D721Med (cell line): Measurements from ENCODE around the gene BCL2.
"Not testable (repeated sequence)": the region's sequence is repeated elsewhere in the genome, so short reads cannot be mapped to it uniquely, and the experiment has no call there.

Source experiments
- DNase-seq: peaks from one replicate; pipeline ENCODE4 v3.0.0; 2011; ENCODE audit warnings: low spot score; ENCODE audit not compliant: insufficient read length
- FAIRE-seq: peaks from 2 replicates; lab custom pipeline; 2011; peaks lifted over from hg19 to GRCh38; lab: Jason Lieb, UNC
- TF ChIP-seq, protein P1 (sequence below): IDR thresholded peaks from 2 replicates; pipeline ENCODE4 v1.5.1; 2012; ENCODE audit warnings: mild to moderate bottlenecking, control low read depth; ENCODE audit not compliant: insufficient read depth; ENCODE audit errors: missing control alignments

BCL2 gene

DNA sequence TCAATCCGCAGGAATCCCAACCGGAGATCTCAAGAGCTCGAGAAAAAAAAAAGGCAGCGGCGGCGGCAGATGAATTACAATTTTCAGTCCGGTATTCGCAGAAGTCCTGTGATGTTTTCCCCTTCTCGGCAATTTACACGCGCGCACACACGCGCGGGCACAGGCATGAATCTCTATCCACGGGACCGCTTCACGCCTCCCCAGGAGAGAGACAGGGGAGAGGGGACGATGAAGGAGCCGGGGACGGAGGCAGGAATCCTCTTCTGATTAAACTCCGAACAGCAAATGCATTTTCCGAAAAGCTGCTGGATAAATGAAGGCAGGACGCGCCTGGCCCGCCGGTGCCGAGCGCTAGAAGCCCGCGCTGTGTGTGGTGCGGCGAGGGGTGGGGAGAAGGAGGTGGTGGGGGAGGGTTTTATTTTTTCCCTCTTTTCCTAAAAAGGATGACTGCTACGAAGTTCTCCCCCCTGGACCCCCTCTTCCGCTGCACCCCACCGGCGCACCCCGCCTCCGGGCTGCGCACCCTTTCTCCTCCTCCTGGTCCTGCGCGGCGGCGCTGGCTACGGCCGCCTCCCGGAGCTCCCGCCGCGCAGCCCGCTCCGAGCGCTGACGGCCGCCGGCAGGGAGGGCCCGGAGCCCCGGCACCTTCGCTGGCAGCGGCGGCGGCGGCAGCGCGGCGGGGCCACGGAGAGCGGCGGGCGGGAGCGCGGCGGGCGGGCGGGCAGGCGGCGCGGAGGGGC is at the start of gene BCL2:
Gene BCL2, minus strand, starts transcription at position 387 of the 740 bp plus-strand sequence.
- DNase-seq (peak; percentile 60), FAIRE-seq (no peak)
- TF ChIP-seq, protein P1, sequence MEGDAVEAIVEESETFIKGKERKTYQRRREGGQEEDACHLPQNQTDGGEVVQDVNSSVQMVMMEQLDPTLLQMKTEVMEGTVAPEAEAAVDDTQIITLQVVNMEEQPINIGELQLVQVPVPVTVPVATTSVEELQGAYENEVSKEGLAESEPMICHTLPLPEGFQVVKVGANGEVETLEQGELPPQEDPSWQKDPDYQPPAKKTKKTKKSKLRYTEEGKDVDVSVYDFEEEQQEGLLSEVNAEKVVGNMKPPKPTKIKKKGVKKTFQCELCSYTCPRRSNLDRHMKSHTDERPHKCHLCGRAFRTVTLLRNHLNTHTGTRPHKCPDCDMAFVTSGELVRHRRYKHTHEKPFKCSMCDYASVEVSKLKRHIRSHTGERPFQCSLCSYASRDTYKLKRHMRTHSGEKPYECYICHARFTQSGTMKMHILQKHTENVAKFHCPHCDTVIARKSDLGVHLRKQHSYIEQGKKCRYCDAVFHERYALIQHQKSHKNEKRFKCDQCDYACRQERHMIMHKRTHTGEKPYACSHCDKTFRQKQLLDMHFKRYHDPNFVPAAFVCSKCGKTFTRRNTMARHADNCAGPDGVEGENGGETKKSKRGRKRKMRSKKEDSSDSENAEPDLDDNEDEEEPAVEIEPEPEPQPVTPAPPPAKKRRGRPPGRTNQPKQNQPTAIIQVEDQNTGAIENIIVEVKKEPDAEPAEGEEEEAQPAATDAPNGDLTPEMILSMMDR: no peak

DNA sequence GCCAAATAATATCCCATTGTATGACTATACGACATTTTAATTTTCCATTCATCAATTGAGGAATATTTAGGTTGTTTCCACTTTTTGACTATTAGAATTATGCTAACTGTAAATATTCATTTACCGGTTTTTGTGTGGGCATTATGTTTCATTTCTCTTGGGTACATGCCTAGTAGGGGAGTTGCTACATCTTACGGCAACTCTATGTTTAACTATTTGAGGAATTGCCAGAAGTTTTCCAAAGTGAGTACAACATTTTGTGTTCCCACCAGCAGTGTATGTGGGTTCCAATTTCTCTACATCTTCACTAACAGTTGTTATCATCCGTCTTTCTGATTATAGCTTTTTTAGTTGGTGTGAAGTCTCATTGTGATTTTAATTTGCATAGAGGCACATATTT is 49.0 kb upstream of the BCL2 start:
- no peak for DNase-seq
- TF ChIP-seq, protein P1: no peak
- FAIRE-seq: no peak

DNA sequence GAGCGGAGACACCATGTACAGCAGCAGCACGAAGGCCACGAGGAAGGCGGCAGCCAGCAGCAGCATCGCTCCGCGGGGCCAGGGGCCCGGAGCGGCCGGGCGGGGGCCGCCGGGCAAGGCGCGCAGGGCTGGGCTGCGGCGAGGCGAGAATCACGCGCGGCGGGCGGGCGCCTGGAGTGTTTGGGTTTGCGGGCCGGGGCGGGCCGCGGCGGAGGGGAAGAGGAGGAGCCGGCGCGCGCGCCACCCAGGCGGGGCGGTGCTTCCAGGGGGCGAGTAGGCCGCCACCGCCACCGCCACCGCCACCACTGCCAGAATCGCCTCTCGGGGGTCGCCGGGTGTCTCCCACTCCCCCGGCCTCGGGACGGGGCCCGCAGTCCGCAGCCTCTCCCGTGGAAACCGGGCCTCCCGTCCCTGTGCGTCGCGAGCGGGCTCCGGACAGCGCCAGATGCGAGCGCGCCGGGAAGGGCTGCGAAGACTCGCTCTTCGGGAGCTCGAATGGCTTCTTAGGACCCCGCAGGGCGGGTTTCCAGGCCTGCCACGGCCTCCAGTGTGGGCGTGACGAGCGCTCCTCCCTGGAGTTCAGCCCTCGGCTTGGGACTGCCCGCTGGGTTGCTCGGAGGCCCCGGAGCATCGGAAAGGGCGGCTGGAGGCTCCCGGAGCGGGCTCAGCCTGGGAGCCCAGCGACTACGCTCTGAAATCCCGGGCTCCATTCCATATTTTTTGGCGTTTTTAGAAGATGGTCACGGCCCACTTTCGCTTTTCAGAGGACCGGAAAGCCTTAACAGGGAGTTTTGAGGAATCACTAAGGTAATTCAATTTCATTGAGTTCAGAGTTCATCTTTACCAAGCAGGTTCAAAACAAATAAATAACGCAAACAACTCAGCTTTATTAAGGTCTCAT is 47.7 kb upstream of the BCL2 start, which contains the start of gene KDSR:
Gene KDSR, minus strand, starts transcription at position 154 of the 901 bp plus-strand sequence. Its CDS starts 88 bp downstream, at position 66.
- DNase-seq (peak; percentile 99), FAIRE-seq (peak; percentile 98)
- TF ChIP-seq, protein P1: no peak

DNA sequence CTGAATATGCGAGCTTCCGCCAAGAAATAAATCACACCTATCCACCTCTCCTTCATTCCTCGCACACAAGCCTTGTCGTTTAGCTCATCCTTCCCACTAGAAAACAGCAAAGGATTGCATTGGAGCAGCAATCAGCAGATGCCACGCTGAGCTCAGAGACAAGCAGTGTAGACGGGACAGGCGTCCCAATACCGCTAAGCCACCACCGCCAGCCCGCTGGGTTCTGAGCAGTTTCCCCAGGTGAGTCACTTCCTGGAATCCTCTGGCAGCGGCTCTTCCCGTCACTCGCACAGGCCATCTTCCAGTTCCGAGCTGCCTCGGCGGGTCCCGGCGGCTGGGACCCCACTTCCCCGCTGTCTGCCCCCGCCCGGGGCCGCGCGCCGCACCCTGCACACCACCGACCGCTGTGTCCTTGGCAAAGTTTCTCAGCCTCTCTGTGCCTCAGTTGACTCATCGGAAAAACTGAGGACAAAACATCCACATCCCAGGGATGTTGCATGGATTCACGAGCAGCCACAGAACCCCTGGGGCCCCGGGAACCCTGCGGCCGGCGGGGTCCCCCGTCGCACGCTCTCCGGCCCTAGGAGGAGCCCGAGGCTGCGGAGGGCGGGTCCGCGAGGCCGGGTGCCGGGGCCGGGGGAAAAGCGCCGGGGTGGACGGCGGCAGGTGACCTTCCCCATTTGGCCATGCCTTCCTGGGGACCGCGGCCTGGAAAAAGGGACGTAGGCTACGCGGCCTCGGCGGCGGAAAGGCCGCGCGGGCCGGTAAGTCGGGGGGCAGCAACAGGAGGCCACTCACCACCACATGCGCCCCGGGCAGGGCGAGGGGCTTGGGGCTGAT is 46.9 kb upstream of the BCL2 start:
- TF ChIP-seq, protein P1: no peak
- DNase-seq: no peak
- no peak for FAIRE-seq

DNA sequence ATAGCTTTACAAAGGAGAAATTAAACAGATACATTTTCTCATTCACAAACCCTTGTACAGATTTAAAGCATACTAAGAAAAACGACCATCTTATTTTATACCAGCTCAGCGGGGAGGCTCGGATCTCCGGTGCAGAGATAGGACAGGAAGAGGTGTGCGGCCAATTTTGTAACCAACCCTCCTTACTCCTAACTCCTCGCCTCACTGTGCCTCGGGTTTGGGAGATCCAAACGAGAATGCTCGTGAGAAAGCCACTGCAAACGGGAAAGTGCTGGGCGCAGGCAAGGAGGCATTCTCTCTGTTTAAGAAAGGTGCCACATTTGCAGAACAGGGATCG is 46.3 kb upstream of the BCL2 start:
- TF ChIP-seq, protein P1: no peak
- FAIRE-seq (no peak), DNase-seq (no peak)

DNA sequence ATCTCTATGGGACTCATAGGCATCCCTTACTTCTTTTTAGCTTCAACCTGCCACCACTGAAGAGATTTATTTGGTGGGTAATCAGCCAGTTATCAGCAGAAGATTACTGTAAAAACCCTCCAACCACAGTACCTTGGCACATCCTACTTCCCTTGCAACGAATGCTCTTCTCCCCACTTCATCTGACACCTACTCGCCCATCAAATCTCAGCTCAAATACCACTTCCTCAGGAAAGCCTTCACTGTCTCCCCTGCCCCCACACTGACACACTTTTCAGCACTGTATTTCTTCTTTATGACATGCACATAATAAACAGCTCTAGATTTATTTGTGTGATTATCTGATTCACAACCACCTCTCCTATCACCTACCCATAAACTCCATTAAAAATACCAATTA is 44.4 kb upstream of the BCL2 start:
- peak; percentile 99 for FAIRE-seq
- no peak for DNase-seq
- TF ChIP-seq, protein P1: no peak

DNA sequence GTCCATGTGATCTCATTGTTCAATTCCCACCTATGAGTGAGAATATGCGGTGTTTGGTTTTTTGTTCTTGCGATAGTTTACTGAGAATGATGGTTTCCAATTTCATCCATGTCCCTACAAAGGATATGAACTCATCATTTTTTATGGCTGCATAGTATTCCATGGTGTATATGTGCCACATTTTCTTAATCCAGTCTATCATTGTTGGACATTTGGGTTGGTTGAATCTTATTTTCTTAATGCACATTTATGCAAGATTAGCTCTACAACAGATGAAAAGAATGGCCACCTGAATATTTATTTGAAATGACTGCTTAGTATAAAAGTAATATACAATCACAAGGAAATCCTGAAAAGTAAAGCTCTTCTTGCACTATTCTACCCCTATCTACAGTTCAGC is 43.9 kb upstream of the BCL2 start:
- FAIRE-seq, DNase-seq: not testable (repeated sequence)
